ENCODE results near the gene CRYAA.

CRYAA gene

DNA sequence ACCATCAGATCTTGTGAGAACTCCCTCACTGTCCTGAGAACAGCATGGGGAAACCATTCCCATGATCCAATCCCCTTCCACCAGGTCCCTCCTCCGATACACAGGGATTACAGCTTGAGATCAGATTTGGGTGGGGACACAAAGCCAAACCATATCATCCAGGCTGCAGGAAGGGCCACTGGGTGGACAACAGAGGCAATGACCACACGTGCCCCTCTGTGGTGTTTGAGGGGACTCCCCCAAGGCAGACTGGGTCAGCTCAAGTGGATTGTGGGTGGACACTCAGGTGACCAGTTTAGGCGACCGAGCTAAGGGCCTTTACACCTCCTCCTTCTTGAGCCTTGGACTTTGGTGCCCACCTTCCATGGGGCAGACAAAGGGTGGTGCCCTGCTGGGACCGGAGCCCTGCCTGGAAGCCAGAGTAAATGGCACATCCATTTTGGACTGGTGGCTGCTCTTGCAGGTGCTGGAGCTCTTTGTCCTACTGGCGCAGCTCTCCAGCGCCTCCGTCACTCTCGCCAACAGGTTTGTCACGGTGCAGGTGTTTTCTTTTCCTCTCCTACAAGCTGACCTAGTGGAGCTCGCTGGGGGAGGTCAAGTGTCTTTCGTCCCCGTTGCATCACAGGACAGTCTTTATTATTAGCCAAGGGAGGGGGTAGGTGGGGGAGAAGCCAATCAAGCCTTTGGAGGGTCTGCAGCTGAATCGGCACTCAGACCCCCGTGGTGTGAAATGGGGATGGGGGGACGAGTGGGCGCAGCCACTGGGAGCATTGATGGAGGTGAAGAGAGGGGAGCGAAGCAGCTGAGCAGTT, 37.6 kb downstream of the CRYAA start:
- Histone ChIP-seq H3K27me3 (replicated peaks; ENCODE audit: control insufficient read depth, insufficient read depth, low read length) (peaks cover 38% of the 10 kb centered on the region), H3K9me3 (ENCODE audit: control insufficient read depth, low read length) (peaks cover 8% of the 10 kb centered on the region), H3K36me3 (ENCODE audit: control insufficient read depth, insufficient read depth, low read length, severe bottlenecking) (no peaks in the 10 kb centered on the region), H3K4me3 (ENCODE audit: low read length) (no peak overlapping the region), H3K4me1 (ENCODE audit: control insufficient read depth, insufficient read depth, low read length) (no peaks in the 10 kb centered on the region), H3K9ac (ENCODE audit: low read length) (no peak overlapping the region)
- no peak for DNase-seq (ENCODE audit: low read depth)

DNA sequence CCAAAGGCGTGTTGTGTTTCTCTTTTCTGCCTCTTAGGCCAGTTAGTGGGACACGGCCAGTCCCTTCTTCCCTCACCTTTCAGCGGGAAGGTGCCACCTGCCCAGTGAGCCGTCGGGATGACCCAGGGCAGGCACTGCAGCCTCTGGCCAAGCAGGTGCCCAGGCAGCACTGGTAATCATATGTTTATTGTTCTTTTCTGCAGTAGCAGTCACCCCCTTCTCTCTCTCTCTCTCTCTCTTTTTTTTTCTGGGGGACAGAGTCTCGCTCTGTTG, 38.2 kb downstream of the CRYAA start:
- Histone ChIP-seq H3K36me3 (ENCODE audit: control insufficient read depth, insufficient read depth, low read length, severe bottlenecking) (no peaks in the 10 kb centered on the region), H3K9me3 (ENCODE audit: control insufficient read depth, low read length) (peaks cover 2% of the 10 kb centered on the region), H3K4me1 (ENCODE audit: control insufficient read depth, insufficient read depth, low read length) (no peaks in the 10 kb centered on the region), H3K27me3 (replicated peaks; ENCODE audit: control insufficient read depth, insufficient read depth, low read length) (peaks cover 39% of the 10 kb centered on the region), H3K4me3 (ENCODE audit: low read length) (no peak overlapping the region), H3K9ac (ENCODE audit: low read length) (no peak overlapping the region)
- DNase-seq (ENCODE audit: low read depth) = no peak

- Histone ChIP-seq H3K9me3 (ENCODE audit: control insufficient read depth, low read length) (no peaks in the 10 kb centered on the region), H3K27me3 (replicated peaks; ENCODE audit: control insufficient read depth, insufficient read depth, low read length) (peaks cover 39% of the 10 kb centered on the region), H3K36me3 (ENCODE audit: control insufficient read depth, insufficient read depth, low read length, severe bottlenecking) (no peaks in the 10 kb centered on the region), H3K9ac (ENCODE audit: low read length) (no peak overlapping the region), H3K4me3 (ENCODE audit: low read length) (no peak overlapping the region), H3K4me1 (ENCODE audit: control insufficient read depth, insufficient read depth, low read length) (no peaks in the 10 kb centered on the region)
- no peak for DNase-seq (ENCODE audit: low read depth)
These were observed 39.1 kb downstream of the CRYAA start for GRCh38 chr21:43207868-43208267.

DNA sequence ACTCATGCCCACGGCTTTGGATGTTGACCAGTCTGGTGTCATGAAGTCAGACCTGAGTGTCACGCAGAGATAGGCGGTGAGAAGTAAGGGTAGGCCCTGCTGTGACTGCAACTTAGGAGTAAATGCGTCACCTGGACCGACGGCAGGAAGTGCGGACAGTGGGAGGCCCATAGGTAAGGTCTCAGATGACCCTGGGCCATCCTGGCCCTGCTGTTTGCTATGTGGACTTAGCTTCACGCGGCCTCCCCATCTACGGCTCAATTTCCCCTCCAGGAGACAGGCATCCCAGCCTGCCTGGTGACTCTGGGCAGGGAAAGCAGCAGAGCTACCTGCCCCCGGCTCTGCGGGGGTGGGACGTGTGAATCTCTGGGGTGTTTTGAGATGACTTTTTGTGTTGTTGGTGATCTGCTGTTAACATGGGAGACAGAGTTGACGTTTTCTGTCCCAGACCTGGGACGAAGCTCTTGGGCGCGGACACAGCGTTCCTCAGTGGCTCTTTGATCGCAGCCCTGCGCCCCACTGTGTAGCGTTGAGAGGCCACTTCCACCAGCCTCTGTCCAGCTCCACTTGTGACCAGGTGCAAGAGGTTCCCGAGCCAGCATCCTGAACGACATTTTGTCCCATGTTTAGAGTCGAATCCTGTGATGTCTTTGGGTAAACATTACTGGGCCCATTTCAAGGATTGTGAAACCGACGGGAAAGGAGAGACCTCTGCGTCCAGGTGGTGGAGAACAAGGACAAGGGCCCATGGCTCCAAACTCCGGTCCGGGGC, 39.9 kb downstream of the CRYAA start:
- Histone ChIP-seq H3K4me3 (ENCODE audit: low read length) (no peak overlapping the region), H3K9me3 (ENCODE audit: control insufficient read depth, low read length) (no peaks in the 10 kb centered on the region), H3K27me3 (replicated peaks; ENCODE audit: control insufficient read depth, insufficient read depth, low read length) (peaks cover 39% of the 10 kb centered on the region), H3K36me3 (ENCODE audit: control insufficient read depth, insufficient read depth, low read length, severe bottlenecking) (no peaks in the 10 kb centered on the region), H3K4me1 (ENCODE audit: control insufficient read depth, insufficient read depth, low read length) (no peaks in the 10 kb centered on the region), H3K9ac (ENCODE audit: low read length) (no peak overlapping the region)
- no peak for DNase-seq (ENCODE audit: low read depth)

DNA sequence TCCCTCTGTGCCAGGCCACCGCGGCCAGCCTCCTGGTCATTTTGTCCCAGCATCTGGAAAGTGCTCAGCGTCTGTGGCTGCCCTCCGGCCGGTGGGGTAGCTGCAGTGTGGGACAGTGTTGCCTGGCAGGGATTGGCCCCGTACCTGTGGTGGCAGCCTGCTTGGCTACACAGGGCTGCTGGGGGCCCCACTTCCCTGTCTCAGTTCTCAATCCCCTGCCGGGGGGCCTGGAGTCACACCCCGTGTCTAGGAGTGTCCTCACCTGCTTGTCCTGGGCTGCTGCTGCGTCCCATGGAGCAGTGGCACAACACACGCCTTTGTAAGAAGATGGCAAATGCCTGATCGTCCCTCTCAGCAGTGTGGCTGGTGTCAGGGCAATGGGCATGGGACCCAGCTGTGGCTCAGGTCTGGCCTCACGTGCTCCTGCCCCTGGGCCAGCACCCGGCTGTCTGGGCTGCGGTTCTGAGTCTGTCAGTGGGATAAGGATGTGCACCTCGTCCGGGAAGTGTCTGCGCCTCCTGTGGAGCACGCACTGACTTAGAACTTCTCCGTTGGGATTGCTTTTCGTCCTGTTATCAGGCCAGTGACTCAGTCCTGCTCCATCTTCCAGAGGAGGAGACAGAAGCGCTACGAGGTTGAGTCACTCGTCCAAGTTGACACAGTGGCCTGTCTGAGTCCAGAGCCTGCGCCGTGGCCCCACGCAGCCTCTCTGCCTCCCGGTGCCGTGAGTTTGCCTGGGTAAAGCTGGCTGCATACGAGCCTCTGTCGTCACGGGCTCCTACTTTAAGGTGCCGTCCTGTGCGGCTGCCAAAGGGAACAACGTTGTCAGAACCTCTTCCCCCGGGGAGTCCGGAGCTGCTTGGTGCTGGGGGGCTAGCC, 41.0 kb downstream of the CRYAA start:
- no peaks in the 10 kb centered on the region for H3K9me3 ChIP-seq (ENCODE audit: control insufficient read depth, low read length)
- H3K4me3 ChIP-seq (ENCODE audit: low read length) = no peak overlapping the region
- H3K9ac ChIP-seq (ENCODE audit: low read length) = no peak overlapping the region
- DNase-seq (ENCODE audit: low read depth) = no peak
- H3K36me3 ChIP-seq (ENCODE audit: control insufficient read depth, insufficient read depth, low read length, severe bottlenecking) = no peaks in the 10 kb centered on the region
- peaks cover 39% of the 10 kb centered on the region for H3K27me3 ChIP-seq (replicated peaks; ENCODE audit: control insufficient read depth, insufficient read depth, low read length)
- H3K4me1 ChIP-seq (ENCODE audit: control insufficient read depth, insufficient read depth, low read length) = no peaks in the 10 kb centered on the region

GRCh38 chr21:43210454-43211071, 41.8 kb downstream of the CRYAA start:
- peaks cover 34% of the 10 kb centered on the region for H3K27me3 ChIP-seq (replicated peaks; ENCODE audit: control insufficient read depth, insufficient read depth, low read length)
- no peak overlapping the region for H3K4me3 ChIP-seq (ENCODE audit: low read length)
- no peak overlapping the region for H3K9ac ChIP-seq (ENCODE audit: low read length)
- no peaks in the 10 kb centered on the region for H3K4me1 ChIP-seq (ENCODE audit: control insufficient read depth, insufficient read depth, low read length)
- no peaks in the 10 kb centered on the region for H3K9me3 ChIP-seq (ENCODE audit: control insufficient read depth, low read length)
- H3K36me3 ChIP-seq (ENCODE audit: control insufficient read depth, insufficient read depth, low read length, severe bottlenecking) = no peaks in the 10 kb centered on the region
- DNase-seq (ENCODE audit: low read depth) = no peak

DNA sequence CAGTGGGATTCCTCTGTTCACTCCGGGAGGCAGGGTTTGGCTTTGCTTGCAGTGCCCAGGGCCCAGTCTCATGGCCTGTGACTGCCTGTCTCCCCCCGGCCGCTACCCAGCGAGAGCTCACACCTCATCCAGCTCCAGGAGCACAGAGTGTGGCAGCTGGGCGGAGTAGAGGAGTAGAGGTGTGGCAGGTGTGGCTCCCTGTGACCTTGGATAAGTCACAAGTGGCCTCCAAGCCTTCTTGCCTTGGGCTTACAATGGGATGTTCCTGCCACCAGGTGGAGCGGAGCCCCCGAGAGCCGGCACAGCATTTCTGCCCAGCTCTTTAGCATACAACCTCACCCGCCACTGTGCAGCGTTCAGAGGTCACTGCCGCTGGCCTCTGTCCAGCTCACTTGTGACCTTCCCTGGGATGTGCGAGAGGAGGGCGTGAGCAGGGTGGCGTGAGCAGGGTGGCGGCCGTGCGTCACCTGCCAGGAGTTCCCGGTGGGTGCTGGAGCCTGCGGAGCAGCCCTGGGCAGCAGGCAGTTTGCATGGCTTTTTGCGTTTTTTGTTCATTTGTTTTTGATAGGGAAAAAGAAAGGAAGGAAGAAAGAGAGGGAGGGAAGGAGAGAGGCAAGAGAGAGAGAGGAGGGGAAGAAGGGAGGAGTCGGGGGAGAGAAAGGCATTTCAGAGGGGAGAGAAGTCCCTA, 42.4 kb downstream of the CRYAA start:
- H3K27me3 ChIP-seq (replicated peaks; ENCODE audit: control insufficient read depth, insufficient read depth, low read length) = peaks cover 32% of the 10 kb centered on the region
- DNase-seq (ENCODE audit: low read depth) = no peak
- no peaks in the 10 kb centered on the region for H3K36me3 ChIP-seq (ENCODE audit: control insufficient read depth, insufficient read depth, low read length, severe bottlenecking)
- H3K4me1 ChIP-seq (ENCODE audit: control insufficient read depth, insufficient read depth, low read length) = no peaks in the 10 kb centered on the region
- H3K4me3 ChIP-seq (ENCODE audit: low read length) = no peak overlapping the region
- H3K9me3 ChIP-seq (ENCODE audit: control insufficient read depth, low read length) = no peaks in the 10 kb centered on the region
- no peak overlapping the region for H3K9ac ChIP-seq (ENCODE audit: low read length)

DNA sequence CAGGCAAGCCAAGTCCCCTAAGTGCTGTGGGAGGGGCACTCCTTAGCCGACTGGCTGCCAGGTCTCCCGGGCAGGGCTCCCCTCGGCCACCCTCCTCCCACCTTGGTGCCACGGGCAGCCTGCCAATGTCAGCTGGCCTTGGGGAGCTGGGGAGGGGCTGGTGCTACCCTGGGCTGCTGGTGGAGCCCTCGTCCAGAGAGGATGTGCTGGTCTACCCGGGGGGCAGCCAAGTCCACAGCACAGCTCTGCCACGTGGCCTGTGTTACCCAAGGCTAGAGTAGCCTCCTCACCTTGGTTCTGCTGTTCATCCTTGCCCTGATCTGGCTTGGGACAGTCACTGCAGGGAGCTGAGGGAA, 42.9 kb downstream of the CRYAA start:
- no peaks in the 10 kb centered on the region for H3K4me1 ChIP-seq (ENCODE audit: control insufficient read depth, insufficient read depth, low read length)
- no peaks in the 10 kb centered on the region for H3K9me3 ChIP-seq (ENCODE audit: control insufficient read depth, low read length)
- DNase-seq (ENCODE audit: low read depth) = no peak
- no peak overlapping the region for H3K4me3 ChIP-seq (ENCODE audit: low read length)
- peaks cover 28% of the 10 kb centered on the region for H3K27me3 ChIP-seq (replicated peaks; ENCODE audit: control insufficient read depth, insufficient read depth, low read length)
- no peak overlapping the region for H3K9ac ChIP-seq (ENCODE audit: low read length)
- no peaks in the 10 kb centered on the region for H3K36me3 ChIP-seq (ENCODE audit: control insufficient read depth, insufficient read depth, low read length, severe bottlenecking)
